Large intestine (tissue), 3 donors: ENCODE data around the gene INPP5D. TPM values are rescaled to one million over a fixed set of nuclear protein-coding genes. Genes with fewer than 3 reads are reported as not detected.
"Not testable (repeated sequence)": the region's sequence is repeated elsewhere in the genome, so short reads cannot be mapped to it uniquely, and the experiment has no call there.

Source experiments
- DNase-seq, 2 donors: peaks; one replicate each; pipeline versions ENCODE4 v3.0.0 to v3.0.0-alpha.2; 2013
- H3K27ac ChIP-seq: one replicate; pipeline ENCODE4 v1.5.1; 2013; ENCODE audit warnings: low read length
- H3K27me3 ChIP-seq: 2 replicates; pipeline ENCODE4 v1.6.1; 2013; ENCODE audit warnings: low read length; ENCODE audit not compliant: control insufficient read depth, insufficient read depth
- H3K36me3 ChIP-seq: 2 replicates; pipeline ENCODE4 v1.6.1; 2013; ENCODE audit warnings: low read length; ENCODE audit not compliant: control insufficient read depth, insufficient read depth
- H3K4me1 ChIP-seq: one replicate; pipeline ENCODE4 v1.6.1; 2013; ENCODE audit warnings: low read length; ENCODE audit not compliant: control insufficient read depth, insufficient read depth
- H3K4me3 ChIP-seq: one replicate; pipeline ENCODE4 v1.5.1; 2013; ENCODE audit warnings: low read length
- H3K9me3 ChIP-seq: one replicate; pipeline ENCODE4 v1.6.1; 2013; ENCODE audit warnings: mild to moderate bottlenecking, low read depth, low read length, moderate library complexity; ENCODE audit not compliant: control insufficient read depth
- WGBS: methylation state at CpG from one replicate; pipeline ENCODE4 v1.1.5; 2013; ENCODE audit warnings: low lambda C conversion rate; ENCODE audit not compliant: insufficient coverage; 5-methylcytosine and 5-hydroxymethylcytosine counted together
- polyA plus RNA-seq: library from polyadenylated mRNA; unstranded; fragments of 120-200 nt; gene quantifications from one replicate; pipeline ENCODE4 v1.2.1, GENCODE V29; 2013

Gene INPP5D
- polyA plus RNA-seq, 1 donor: 12.6 TPM

DNA sequence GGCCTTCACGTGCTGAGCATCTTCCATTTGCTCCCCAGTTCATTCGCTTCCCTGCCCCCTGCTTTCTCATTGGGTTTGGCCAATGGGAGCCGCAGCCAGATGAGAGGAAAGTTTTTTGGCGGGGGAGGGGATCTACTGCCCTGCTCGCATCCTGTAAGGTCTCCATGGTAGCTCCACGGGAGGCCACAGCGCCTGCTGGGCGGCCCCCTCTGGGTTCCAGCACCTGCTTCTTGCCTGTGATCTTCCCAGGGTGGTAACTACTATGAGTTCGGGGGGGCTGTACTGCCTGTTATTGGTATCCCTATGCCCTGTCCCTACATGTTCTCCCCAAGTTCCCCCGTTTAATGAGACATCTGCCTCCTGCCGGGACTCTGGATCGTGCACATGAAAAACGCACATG lies 57.2 kb downstream of the INPP5D start:
- H3K36me3 ChIP-seq: no peaks in the 10 kb centered on the region
- no peaks in the 10 kb centered on the region for H3K4me1 ChIP-seq
- H3K4me3 ChIP-seq: no peak overlapping the region
- H3K27ac ChIP-seq: no peak overlapping the region
- DNase-seq: no peak
- H3K9me3 ChIP-seq: no peaks in the 10 kb centered on the region
- H3K27me3 ChIP-seq: no peaks in the 10 kb centered on the region
- WGBS: no CpG with 5 or more reads among the region's 13 CpGs

GRCh38 chr2:233117811-233118647 lies 57.9 kb downstream of the INPP5D start:
- WGBS: 83% methylated on average over 2 of the region's 12 CpGs
- H3K27ac ChIP-seq: no peak overlapping the region
- H3K9me3 ChIP-seq: no peaks in the 10 kb centered on the region
- no peaks in the 10 kb centered on the region for H3K4me1 ChIP-seq
- no peaks in the 10 kb centered on the region for H3K27me3 ChIP-seq
- DNase-seq: no peak
- no peak overlapping the region for H3K4me3 ChIP-seq
- no peaks in the 10 kb centered on the region for H3K36me3 ChIP-seq

DNA sequence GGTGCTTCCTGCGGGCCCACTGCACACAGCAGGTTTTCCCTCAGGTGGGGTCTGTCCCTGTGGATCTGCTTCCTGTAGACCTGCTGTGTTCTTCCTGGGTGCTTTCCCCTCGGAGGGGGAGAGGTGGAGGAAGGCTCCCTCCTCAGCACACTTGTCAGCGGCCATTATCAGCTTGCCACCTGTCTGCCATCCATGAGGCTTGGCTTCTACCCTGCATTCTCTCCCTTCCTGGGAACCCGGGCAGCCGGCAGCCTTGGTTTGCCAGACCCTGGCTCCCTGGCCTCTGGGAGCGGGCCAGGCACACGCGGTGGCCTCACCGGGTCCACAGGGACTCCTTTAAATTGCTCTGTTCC lies 58.5 kb downstream of the INPP5D start:
- no peaks in the 10 kb centered on the region for H3K9me3 ChIP-seq
- H3K27ac ChIP-seq: no peak overlapping the region
- DNase-seq: no peak
- WGBS: no CpG with 5 or more reads among the region's 9 CpGs
- no peak overlapping the region for H3K4me3 ChIP-seq
- no peaks in the 10 kb centered on the region for H3K27me3 ChIP-seq
- no peaks in the 10 kb centered on the region for H3K36me3 ChIP-seq
- no peaks in the 10 kb centered on the region for H3K4me1 ChIP-seq

DNA sequence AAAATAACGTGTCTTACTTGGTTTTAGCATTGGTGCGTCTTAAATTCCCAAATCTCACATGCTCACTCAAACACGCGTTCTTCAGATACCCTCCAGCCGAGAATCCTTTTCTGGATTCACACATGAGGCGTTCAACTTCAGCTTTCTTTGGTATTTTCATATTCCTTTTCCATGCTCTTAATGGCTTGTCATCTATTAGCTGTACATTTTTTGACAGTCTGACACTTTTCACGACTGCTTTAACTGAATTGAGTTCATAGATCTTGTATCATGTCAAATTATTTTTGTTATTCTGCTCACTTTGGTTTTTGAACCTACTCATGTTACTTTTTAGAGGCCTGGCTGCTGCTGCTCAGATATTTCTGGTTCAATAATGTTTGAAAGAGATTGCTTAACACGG lies 59.0 kb downstream of the INPP5D start:
- 94% methylated on average over 6 of the region's 8 CpGs for WGBS
- no peak overlapping the region for H3K4me3 ChIP-seq
- H3K27ac ChIP-seq: no peak overlapping the region
- no peaks in the 10 kb centered on the region for H3K36me3 ChIP-seq
- no peak for DNase-seq
- H3K4me1 ChIP-seq: no peaks in the 10 kb centered on the region
- H3K27me3 ChIP-seq: no peaks in the 10 kb centered on the region
- H3K9me3 ChIP-seq: no peaks in the 10 kb centered on the region

- Histone ChIP-seq H3K27me3 (no peaks in the 10 kb centered on the region), H3K9me3 (no peaks in the 10 kb centered on the region), H3K4me1 (no peaks in the 10 kb centered on the region), H3K4me3 (no peak overlapping the region), H3K36me3 (no peaks in the 10 kb centered on the region), H3K27ac (no peak overlapping the region)
- DNase-seq: no peak
- WGBS: no CpG with 5 or more reads among the region's 7 CpGs
Measured at GRCh38 chr2:233119806-233120205, 59.7 kb downstream of the INPP5D start.

DNA sequence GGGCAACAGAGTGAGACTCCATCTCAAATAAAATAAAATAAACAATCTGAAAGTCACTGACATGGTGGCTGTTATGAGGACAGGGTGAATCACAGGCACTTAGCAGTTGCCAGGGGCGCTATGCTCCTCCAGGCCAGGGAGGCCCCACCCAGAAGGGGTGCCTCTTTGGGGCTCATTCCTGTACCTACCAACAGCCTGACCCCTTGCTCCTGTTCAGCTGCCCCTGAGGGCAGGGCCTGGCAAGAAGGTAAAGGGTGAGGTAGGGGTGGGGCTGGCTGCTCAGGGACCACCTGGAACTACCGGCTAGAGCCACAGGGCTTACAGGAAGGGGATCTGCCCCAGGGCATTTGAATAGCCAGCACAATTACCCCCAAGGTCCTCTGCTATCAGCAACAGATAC lies 60.3 kb downstream of the INPP5D start:
- H3K4me1 ChIP-seq: no peaks in the 10 kb centered on the region
- no peak overlapping the region for H3K27ac ChIP-seq
- H3K9me3 ChIP-seq: no peaks in the 10 kb centered on the region
- no peaks in the 10 kb centered on the region for H3K27me3 ChIP-seq
- no CpG with 5 or more reads among the region's 2 CpGs for WGBS
- H3K36me3 ChIP-seq: no peaks in the 10 kb centered on the region
- H3K4me3 ChIP-seq: no peak overlapping the region
- DNase-seq: no peak

GRCh38 chr2:233121856-233122255 lies 61.7 kb downstream of the INPP5D start:
- H3K9me3 ChIP-seq: no peaks in the 10 kb centered on the region
- H3K27me3 ChIP-seq: no peaks in the 10 kb centered on the region
- 100% methylated on average over 1 of the region's 13 CpGs for WGBS
- H3K27ac ChIP-seq: no peak overlapping the region
- no peak for DNase-seq
- H3K36me3 ChIP-seq: no peaks in the 10 kb centered on the region
- no peak overlapping the region for H3K4me3 ChIP-seq
- H3K4me1 ChIP-seq: no peaks in the 10 kb centered on the region

GRCh38 chr2:233122541-233122940 lies 62.4 kb downstream of the INPP5D start:
- H3K4me3 ChIP-seq: no peak overlapping the region
- H3K36me3 ChIP-seq: no peaks in the 10 kb centered on the region
- WGBS: 57% methylated on average over 1 of the region's 5 CpGs
- H3K9me3 ChIP-seq: no peaks in the 10 kb centered on the region
- no peaks in the 10 kb centered on the region for H3K4me1 ChIP-seq
- H3K27ac ChIP-seq: no peak overlapping the region
- no peak for DNase-seq
- H3K27me3 ChIP-seq: no peaks in the 10 kb centered on the region

DNA sequence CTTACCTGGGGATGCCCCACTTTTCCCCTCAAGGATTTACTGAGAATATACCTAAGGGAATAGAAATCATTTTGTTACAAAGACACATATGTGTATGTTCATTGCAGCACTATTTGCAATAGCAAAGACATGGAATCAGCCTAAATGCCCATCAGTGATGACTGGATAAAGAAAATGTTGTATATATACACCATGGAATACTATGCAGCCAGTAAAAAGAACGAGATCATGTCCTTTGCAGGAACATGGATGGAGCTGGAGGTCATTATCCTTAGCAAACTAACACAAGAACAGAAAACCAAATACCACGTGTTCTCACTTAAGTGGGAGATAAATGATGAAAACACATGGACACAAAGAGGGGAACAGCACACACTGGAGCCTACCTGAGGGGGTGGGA lies 63.4 kb downstream of the INPP5D start:
- not testable (repeated sequence) for H3K4me1 ChIP-seq, H3K27me3 ChIP-seq, H3K27ac ChIP-seq, DNase-seq, H3K9me3 ChIP-seq, H3K36me3 ChIP-seq, H3K4me3 ChIP-seq
- WGBS: 50% methylated on average over 1 of the region's 2 CpGs

DNA sequence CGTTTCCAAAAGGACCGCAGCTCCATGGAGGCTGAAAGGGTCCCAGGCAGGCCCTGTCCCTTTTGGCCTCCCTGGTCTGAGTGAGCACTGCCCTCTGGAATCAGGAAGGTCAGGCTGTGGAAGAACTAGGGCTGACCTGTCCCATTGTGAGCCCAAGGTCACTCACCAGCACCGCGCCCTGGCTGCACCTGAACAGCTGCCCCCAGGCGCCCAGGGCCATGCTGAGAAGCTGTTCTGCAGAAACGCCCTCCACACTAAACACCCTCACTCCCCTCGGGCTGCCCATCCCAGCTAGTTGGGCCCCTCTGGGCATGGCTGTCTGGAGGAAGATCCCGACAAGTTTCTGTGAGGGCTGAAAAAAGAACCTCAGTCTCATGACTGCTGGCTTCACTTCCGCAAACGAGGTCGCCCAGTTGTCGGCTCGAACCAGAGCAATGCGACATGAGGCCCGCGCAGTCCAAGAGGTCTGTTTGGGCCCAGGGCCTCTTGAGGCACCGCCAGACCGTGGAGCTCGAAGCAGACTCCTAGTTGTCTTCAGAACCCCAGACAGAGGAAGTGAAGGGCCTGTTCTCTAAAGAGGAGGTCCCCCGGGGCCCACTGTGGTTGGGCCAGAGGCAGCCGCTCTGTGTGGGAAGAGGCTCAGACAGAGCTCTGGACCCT lies 64.4 kb downstream of the INPP5D start:
- WGBS: no CpG with 5 or more reads among the region's 21 CpGs
- H3K36me3 ChIP-seq: no peaks in the 10 kb centered on the region
- H3K4me1 ChIP-seq: peaks cover 2% of the 10 kb centered on the region
- H3K27ac ChIP-seq: no peak overlapping the region
- H3K9me3 ChIP-seq: no peaks in the 10 kb centered on the region
- H3K27me3 ChIP-seq: peaks cover 2% of the 10 kb centered on the region
- H3K4me3 ChIP-seq: no peak overlapping the region
- DNase-seq: no peak
